Esophagus muscularis mucosa (tissue), 4 donors: Measurements from ENCODE around the gene KLF7. TPM values are rescaled to one million over a fixed set of nuclear protein-coding genes. Genes with fewer than 3 reads are reported as not detected.
A peak's percentile ranks its signal among the peaks of the same experiment; 100 is the strongest.

ENCODE experiments used
- DNase-seq: peaks from one replicate; pipeline ENCODE4 v3.0.0-alpha.2; 2017; ENCODE audit errors: extremely low spot score
- H3K27ac ChIP-seq, 4 donors: fragments of 200-600 bp; sonication (generic); replicated peaks in 1 of 4; 1 replicate in 3 of 4; 2 replicates in 1 of 4; pipeline ENCODE4 v1.5.1; 2016 to 2019; ENCODE audit warnings: mild to moderate bottlenecking in 1 of 4
- H3K27me3 ChIP-seq, 4 donors: fragments of 200-600 bp; sonication (generic); one replicate each; pipeline versions ENCODE4 v1.5.1 to v1.6.0; 2016 to 2019
- H3K36me3 ChIP-seq, 4 donors: fragments of 200-600 bp; sonication (generic); one replicate each; pipeline ENCODE4 v1.5.1; 2016 to 2019
- H3K4me1 ChIP-seq, 4 donors: fragments of 200-600 bp; sonication (generic); one replicate each; pipeline ENCODE4 v1.5.1; 2016 to 2019
- H3K4me3 ChIP-seq, 4 donors: fragments of 200-600 bp; sonication (generic); 1 replicate in 2 of 4; 2 replicates in 2 of 4; pipeline ENCODE4 v1.5.1; 2016 to 2019; ENCODE audit warnings: mild to moderate bottlenecking in 4 of 4, moderate library complexity in 1 of 4
- H3K9me3 ChIP-seq, 4 donors: fragments of 200-600 bp; sonication (generic); 1 replicate in 3 of 4; 2 replicates in 1 of 4; pipeline ENCODE4 v1.5.1; 2016 to 2019
- CTCF ChIP-seq, 3 experiments: fragments of 200-600 bp in 2 of 3; fragments of 450-650 bp in 1 of 3; sonication (generic) in 2 of 3; IDR thresholded peaks; one replicate each; pipeline ENCODE4 v1.5.1; 2017 to 2019; ENCODE audit warnings: antibody characterized with exemption in 3 of 3, mild to moderate bottlenecking in 2 of 3, moderate library complexity in 1 of 3
- EP300 ChIP-seq: sonication (generic); formaldehyde crosslinking; IDR thresholded peaks from one replicate; pipeline ENCODE4 v1.6.1; 2017; ENCODE audit warnings: antibody characterized with exemption
- POLR2A ChIP-seq: fragments of 450-650 bp; IDR thresholded peaks from one replicate; pipeline ENCODE4 v1.6.1; 2017; ENCODE audit warnings: antibody characterized with exemption, moderate library complexity, mild to moderate bottlenecking, low read depth
- POLR2AphosphoS5 ChIP-seq, 2 donors: sonication (generic); formaldehyde crosslinking; IDR thresholded peaks; one replicate each; pipeline ENCODE4 v1.6.1; 2017; ENCODE audit warnings: antibody characterized with exemption in 2 of 2
- WGBS: methylation state at CpG from one replicate; pipeline ENCODE4 v1.1.5; 2018; 5-methylcytosine and 5-hydroxymethylcytosine counted together
- intact Hi-C: fragments of 100-400 bp; cut with DNase I; formaldehyde crosslinking; loops from one replicate; pipeline ENCODE4 v1.15.1; 2023
- total RNA-seq, 4 donors: library from RNA; depleted of rRNA; stranded (reverse); fragments of >200 nt; gene quantifications; one replicate each; pipeline versions ENCODE4 v1.1.0 to v1.2.1, GENCODE V29; 2016

The KLF7 gene
- total RNA-seq, 4 donors from 2014 or later = 25.3 to 47.4 (median 36.9) TPM

- WGBS = 77% methylated on average over 5 of the region's 5 CpGs
- DNase-seq = no peak
- TF ChIP-seq POLR2A = no peak
- no peak for TF ChIP-seq CTCF (IDR thresholded peaks at IDR 0.05)
- no peak for TF ChIP-seq EP300
- intact Hi-C loops = no loop called here
- Histone ChIP-seq H3K4me3 (no peak overlapping the region), H3K27me3 (no peaks in the 10 kb centered on the region), H3K36me3 (peaks cover 0 to 51% (median 33%) of the 10 kb centered on the region in 4 donors), H3K4me1 (peaks cover 3 to 43% (median 13%) of the 10 kb centered on the region in 4 donors), H3K9me3 (no peaks in the 10 kb centered on the region), H3K27ac (no peak overlapping the region)
These were observed 58.6 kb downstream of the KLF7 start for GRCh38 chr2:207107131-207107530.

- whole genome bisulfite sequencing = 100% methylated on average over 2 of the region's 2 CpGs
- DNase-seq = no peak
- Histone ChIP-seq H3K27ac (no peak overlapping the region), H3K9me3 (no peaks in the 10 kb centered on the region), H3K36me3 (peaks cover 0 to 49% (median 32%) of the 10 kb centered on the region in 4 donors), H3K27me3 (no peaks in the 10 kb centered on the region), H3K4me3 (no peak overlapping the region), H3K4me1 (peaks cover 0 to 21% (median 11%) of the 10 kb centered on the region in 4 donors)
- TF ChIP-seq EP300 (no peak), POLR2A (no peak), CTCF (IDR thresholded peaks at IDR 0.05) (no peak), POLR2AphosphoS5 (IDR thresholded peaks at IDR 0.05) (no peak)
- intact Hi-C loops = no loop called here
These were observed 62.6 kb downstream of the KLF7 start for GRCh38 chr2:207103132-207103531.

- Histone ChIP-seq H3K27ac (no peak overlapping the region), H3K27me3 (no peaks in the 10 kb centered on the region), H3K4me3 (no peak overlapping the region), H3K4me1 (peaks cover 10 to 26% (median 17%) of the 10 kb centered on the region in 4 donors), H3K9me3 (no peaks in the 10 kb centered on the region), H3K36me3 (peaks cover 0 to 38% (median 25%) of the 10 kb centered on the region in 4 donors)
- no peak for DNase-seq
- 61% methylated on average over 1 of the region's 1 CpG for WGBS
- intact Hi-C loops = no loop called here
- no peak for TF ChIP-seq POLR2AphosphoS5 (IDR thresholded peaks at IDR 0.05)
- no peak for TF ChIP-seq CTCF (IDR thresholded peaks at IDR 0.05)
- no peak for TF ChIP-seq EP300
- TF ChIP-seq POLR2A = no peak
These were observed 63.8 kb downstream of the KLF7 start for GRCh38 chr2:207101984-207102383.

GRCh38 chr2:207097278-207097677 lies 68.5 kb downstream of the KLF7 start:
- WGBS = 75% methylated on average over 4 of the region's 4 CpGs
- peak overlapping the region in 1 of 4 donors; percentile 11 for H3K27ac ChIP-seq
- no peak for DNase-seq
- no peak for TF ChIP-seq CTCF (IDR thresholded peaks at IDR 0.05)
- TF ChIP-seq POLR2A = no peak
- no peak for TF ChIP-seq POLR2AphosphoS5 (IDR thresholded peaks at IDR 0.05)
- no peak for TF ChIP-seq EP300
- intact Hi-C loops = no loop called here
- no peak overlapping the region for H3K4me3 ChIP-seq
- H3K27me3 ChIP-seq = no peaks in the 10 kb centered on the region
- peaks cover 26 to 50% (median 44%) of the 10 kb centered on the region in 4 donors for H3K4me1 ChIP-seq
- H3K9me3 ChIP-seq = no peaks in the 10 kb centered on the region
- peaks cover 0 to 7% (median 0%) of the 10 kb centered on the region in 4 donors for H3K36me3 ChIP-seq

GRCh38 chr2:207095963-207096362 lies 69.8 kb downstream of the KLF7 start:
- no peaks in the 10 kb centered on the region for H3K27me3 ChIP-seq
- no peaks in the 10 kb centered on the region for H3K9me3 ChIP-seq
- H3K36me3 ChIP-seq = peaks cover 0 to 8% (median 0%) of the 10 kb centered on the region in 4 donors
- TF ChIP-seq EP300 (no peak), POLR2AphosphoS5 (IDR thresholded peaks at IDR 0.05) (no peak), CTCF (IDR thresholded peaks at IDR 0.05) (no peak), POLR2A (no peak)
- H3K4me3 ChIP-seq = no peak overlapping the region
- DNase-seq = no peak
- H3K27ac ChIP-seq = no peak overlapping the region
- H3K4me1 ChIP-seq = peaks cover 30 to 62% (median 46%) of the 10 kb centered on the region in 4 donors
- WGBS = 72% methylated on average over 6 of the region's 6 CpGs
- intact Hi-C loops = no loop called here
